GM18505 (cell line): Measurements from ENCODE around the gene SNX2.

Experiments used
- ATAC-seq: cut with Tn5 transposase; IDR thresholded peaks from one replicate; pipeline ENCODE4 v1.9.1; 2021; ENCODE audit not compliant: unreplicated experiment
- POLR2A ChIP-seq: IDR thresholded peaks from 4 replicates; pipeline ENCODE4 v1.6.1; 2011; ENCODE audit warnings: borderline replicate concordance; ENCODE audit not compliant: insufficient read depth, insufficient read length; ENCODE audit errors: extremely low read depth

SNX2 gene

GRCh38 chr5:122774861-122775549, at the start of gene SNX2:
Gene SNX2 (plus strand): TSS chr5:122775080. CDS start chr5:122775104, 24 bp downstream.
- ATAC-seq = peak; percentile 87
- TF ChIP-seq POLR2A = peak; percentile 89

DNA sequence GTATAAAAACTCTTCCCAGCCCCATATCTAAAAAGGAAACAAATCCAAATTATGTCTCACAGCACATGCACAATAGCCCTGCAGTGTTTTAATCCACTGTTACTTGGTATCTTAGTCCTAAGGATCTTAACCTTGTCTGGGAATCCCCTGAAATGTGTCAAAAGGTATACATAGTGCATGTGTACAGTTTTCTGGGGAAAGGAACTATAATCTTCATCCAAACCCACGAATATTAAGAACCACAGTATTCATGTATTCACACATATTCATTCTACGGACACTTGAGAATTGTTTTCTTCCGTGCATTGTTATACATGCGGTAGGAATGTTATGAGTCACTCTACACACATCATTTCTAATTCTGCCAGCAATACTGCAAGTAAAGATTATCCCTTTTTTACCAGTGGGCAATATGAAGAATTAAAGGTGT, 47.8 kb upstream of the SNX2 start:
- peak; percentile 56 for ATAC-seq
- no peak for TF ChIP-seq POLR2A

GRCh38 chr5:122730037-122730436, 44.8 kb upstream of the SNX2 start:
- ATAC-seq = no peak
- no peak for TF ChIP-seq POLR2A

DNA sequence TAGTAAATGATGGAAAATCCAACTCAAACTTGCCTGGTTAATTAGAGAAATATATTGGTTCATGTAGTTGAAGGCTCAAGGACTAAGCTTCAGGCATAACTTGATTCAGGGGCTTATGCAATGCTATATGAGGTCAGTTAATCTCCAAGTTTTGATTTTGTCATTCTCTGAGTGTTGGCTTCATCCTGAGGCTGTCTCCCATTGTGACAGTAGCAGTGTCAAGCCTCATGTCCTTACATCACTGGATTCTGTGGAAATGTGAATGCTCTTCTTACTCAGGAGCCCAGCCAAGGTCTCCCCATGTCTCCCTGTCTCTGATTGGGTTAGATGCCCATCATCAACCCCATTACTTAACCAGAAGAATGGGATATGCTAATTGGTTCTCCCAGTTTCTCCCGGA, 44.4 kb upstream of the SNX2 start:
- ATAC-seq = no peak
- no peak for TF ChIP-seq POLR2A

DNA sequence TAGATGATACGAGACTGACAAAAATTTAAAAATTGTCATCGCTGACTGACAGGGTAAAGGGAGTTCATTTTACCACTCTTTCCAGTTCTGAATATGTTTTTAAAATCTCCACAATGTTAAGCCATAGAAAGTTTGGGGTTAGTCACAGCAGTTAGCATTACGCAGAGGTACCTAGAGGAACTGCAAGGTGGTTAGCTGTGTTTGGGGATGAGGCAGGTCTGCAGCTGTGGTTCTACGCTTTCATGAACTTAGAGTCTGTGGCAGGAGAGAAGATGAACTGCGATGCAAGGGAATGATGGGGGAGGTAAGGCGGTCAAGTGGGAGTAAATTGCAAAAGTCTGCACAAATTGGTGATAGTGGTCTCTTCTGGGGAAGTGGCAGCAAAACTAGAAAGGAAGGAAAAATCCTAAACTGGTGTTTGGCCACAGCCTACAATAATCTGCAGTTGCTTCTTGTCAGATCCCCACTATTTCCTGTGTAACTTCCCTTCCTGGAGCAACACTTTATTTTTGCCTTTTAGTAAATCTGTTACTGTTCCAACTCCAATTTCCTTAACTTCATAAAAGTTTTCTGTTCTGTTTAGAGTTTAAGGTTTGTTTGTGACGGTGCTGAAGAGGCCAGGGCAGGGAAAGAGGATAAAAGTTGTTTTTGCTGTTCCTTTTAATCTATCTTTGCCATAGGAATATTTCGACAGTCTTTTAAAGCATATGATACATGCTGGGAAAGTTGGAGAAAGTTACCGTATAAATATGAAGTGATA, 38.6 kb upstream of the SNX2 start:
- no peak for TF ChIP-seq POLR2A
- peak; percentile 93 for ATAC-seq

DNA sequence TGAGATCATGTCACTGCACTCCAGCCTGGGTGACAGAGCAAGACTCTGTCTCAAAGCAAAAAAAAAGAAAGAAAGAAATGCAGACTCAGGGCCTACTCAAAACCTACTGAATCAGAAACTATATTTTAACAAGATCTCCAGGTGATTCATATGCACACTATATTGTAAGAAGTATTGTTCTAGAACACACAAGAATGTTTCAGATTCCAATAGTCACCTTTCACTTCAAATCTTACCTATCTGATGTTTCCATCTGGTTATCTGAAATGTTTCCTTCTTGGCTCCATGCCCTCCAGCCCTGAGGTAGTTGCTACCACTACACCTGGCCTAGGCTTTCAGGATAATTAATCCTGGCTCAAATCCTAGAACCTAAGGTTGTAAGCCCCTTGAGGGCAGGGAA, 36.8 kb upstream of the SNX2 start:
- no peak for TF ChIP-seq POLR2A
- no peak for ATAC-seq

DNA sequence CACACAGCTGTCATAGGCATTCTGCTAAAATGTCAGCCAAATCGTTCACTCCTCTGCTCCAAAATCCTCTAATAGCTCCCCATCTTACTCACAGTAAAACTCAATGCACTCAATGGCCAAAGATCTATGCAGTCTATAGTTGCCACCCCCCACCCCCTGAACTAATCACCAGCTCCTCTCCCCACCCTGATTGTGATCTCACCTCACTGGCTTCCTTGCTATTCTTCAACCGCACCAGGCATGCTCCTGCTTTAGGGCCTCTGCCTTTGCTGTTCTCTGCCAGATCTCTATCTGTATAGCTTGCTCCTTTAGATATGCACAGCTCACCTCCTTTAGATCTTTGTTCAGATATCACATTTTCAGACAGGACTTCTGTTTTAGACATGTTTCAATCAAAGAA, 33.2 kb upstream of the SNX2 start:
- no peak for ATAC-seq
- no peak for TF ChIP-seq POLR2A

DNA sequence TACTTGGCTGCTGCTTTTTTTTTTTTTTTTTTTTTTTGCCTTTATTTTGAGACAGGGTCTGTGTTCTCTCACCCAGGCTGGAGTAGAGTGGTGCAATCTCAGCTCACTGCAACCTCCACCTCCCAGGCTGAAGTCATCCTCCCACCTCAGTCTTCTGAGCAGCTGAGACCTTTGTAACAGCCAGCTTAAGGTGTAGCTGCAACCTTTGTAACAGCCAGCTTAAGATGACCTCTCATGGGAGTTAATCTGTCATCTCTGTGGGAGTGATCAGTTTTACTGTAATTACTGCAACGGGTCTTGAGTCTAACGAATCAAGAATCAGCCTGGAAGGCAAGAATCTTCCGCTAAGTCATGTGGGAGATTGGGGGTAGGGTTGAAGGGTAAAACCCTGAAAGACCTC, 31.6 kb upstream of the SNX2 start:
- no peak for ATAC-seq
- no peak for TF ChIP-seq POLR2A

GRCh38 chr5:122745597-122745996, 29.3 kb upstream of the SNX2 start:
- no peak for TF ChIP-seq POLR2A
- ATAC-seq = no peak

DNA sequence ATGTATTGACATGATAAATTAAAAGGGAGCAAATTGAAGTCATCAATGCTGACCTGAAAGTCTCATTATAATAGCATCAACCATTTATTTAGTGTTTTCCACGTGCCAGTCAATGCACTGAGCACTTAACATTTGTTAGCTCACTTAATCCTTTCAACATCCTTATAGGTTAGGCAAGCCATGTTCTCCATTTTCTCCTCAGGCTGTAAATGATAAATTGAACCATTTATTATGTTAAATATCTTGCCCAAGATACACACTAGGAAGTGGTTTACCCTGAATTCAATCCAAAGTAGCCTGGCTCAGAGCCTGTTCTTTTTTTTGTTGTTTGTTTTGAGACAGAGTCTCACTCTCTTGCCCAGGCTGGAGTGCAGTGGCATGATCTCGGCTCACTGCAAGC, 25.0 kb upstream of the SNX2 start:
- ATAC-seq = no peak
- TF ChIP-seq POLR2A = no peak

GRCh38 chr5:122751293-122751782, 23.5 kb upstream of the SNX2 start:
- no peak for ATAC-seq
- TF ChIP-seq POLR2A = no peak

- no peak for TF ChIP-seq POLR2A
- ATAC-seq = no peak
These were observed 21.4 kb upstream of the SNX2 start for GRCh38 chr5:122753500-122753899.

DNA sequence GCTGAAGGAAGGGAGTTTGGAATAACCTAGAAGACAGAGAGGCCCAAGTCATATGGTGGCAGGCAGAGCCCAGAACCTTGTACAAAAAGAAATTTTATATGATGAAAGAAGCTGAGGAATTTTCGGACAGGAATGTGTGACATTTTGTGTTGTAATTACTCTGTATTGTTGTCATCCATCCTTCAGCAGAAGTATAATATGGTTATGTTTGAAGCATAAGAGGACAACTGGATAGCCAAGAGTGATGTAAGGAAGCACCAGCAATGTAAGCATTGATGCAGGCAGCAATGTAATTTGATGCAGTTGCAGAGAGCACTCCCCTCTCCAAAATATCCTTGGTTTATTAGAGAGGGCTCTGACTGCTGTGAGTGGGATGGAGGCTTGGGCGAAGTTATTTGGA, 19.1 kb upstream of the SNX2 start:
- TF ChIP-seq POLR2A = no peak
- no peak for ATAC-seq
